GM19467 (cell line): ENCODE measurements around the gene HAGH.
"Not testable (repeated sequence)": the region's sequence is repeated elsewhere in the genome, so short reads cannot be mapped to it uniquely, and the experiment has no call there.

ENCODE experiments used
- ATAC-seq: cut with Tn5 transposase; IDR thresholded peaks from one replicate; pipeline ENCODE4 v1.9.1; 2021; ENCODE audit warnings: mild to moderate bottlenecking, moderate library complexity; ENCODE audit not compliant: unreplicated experiment

HAGH gene

GRCh38 chr16:1826691-1827573 is at the start of gene HAGH, which contains the start of gene FAHD1:
Gene HAGH (minus strand): TSS chr16:1826825. CDS start chr16:1826787, 38 bp downstream.
Gene FAHD1 (plus strand): TSS chr16:1827206. CDS start chr16:1827239, 33 bp downstream.
- peak; percentile 78 for ATAC-seq

- ATAC-seq, result not testable (repeated sequence)
Measured at GRCh38 chr16:1876066-1876465, 49.4 kb upstream of the HAGH start.

- no peak for ATAC-seq
Measured at GRCh38 chr16:1874854-1875253, 48.2 kb upstream of the HAGH start.

GRCh38 chr16:1871974-1872635 is 45.5 kb upstream of the HAGH start, which contains the start of gene MEIOB:
Gene MEIOB (minus strand): TSS chr16:1872164. CDS start chr16:1868175, 3,989 bp downstream.
- no peak for ATAC-seq

- no peak for ATAC-seq
Measured at GRCh38 chr16:1870365-1871082, 43.9 kb upstream of the HAGH start.

GRCh38 chr16:1865902-1866690 is 39.5 kb upstream of the HAGH start:
- no peak for ATAC-seq

GRCh38 chr16:1863681-1864460 is 37.2 kb upstream of the HAGH start:
- no peak for ATAC-seq

- ATAC-seq, result no peak
Measured at GRCh38 chr16:1862394-1862793, 35.8 kb upstream of the HAGH start.

GRCh38 chr16:1861730-1862129 is 35.1 kb upstream of the HAGH start:
- ATAC-seq, result no peak

- ATAC-seq, result no peak
Measured at GRCh38 chr16:1859650-1860049, 33.0 kb upstream of the HAGH start.

GRCh38 chr16:1858189-1858865 is 31.7 kb upstream of the HAGH start:
- no peak for ATAC-seq

- no peak for ATAC-seq
Measured at GRCh38 chr16:1857433-1858097, 30.9 kb upstream of the HAGH start.

GRCh38 chr16:1851793-1852192 is 25.2 kb upstream of the HAGH start:
- no peak for ATAC-seq

GRCh38 chr16:1850981-1851380 is 24.4 kb upstream of the HAGH start:
- ATAC-seq, result no peak

GRCh38 chr16:1846416-1846815 is 19.8 kb upstream of the HAGH start:
- no peak for ATAC-seq

GRCh38 chr16:1845985-1846384 is 19.4 kb upstream of the HAGH start:
- no peak for ATAC-seq

GRCh38 chr16:1839554-1839953 is 12.9 kb upstream of the HAGH start:
- no peak for ATAC-seq

GRCh38 chr16:1834096-1834495 is 7.5 kb upstream of the HAGH start:
- no peak for ATAC-seq
